ENCODE data around the gene ZSCAN30. TPM values are rescaled to one million over a fixed set of nuclear protein-coding genes. Genes with fewer than 3 reads are reported as not detected.

The ZSCAN30 gene
- total RNA-seq, 4 donors from 2014 or later: 12.1 to 27.2 (median 17.6) TPM

GRCh38 chr18:35276267-35276666 lies 13.8 kb downstream of the ZSCAN30 start:
- Histone ChIP-seq H3K9me3 (no peaks in the 10 kb centered on the region), H3K36me3 (no peaks in the 10 kb centered on the region), H3K27ac (no peak overlapping the region), H3K27me3 (no peaks in the 10 kb centered on the region), H3K4me3 (no peak overlapping the region), H3K4me1 (no peaks in the 10 kb centered on the region)
- TF ChIP-seq CTCF (IDR thresholded peaks at IDR 0.05) (no peak), EP300 (IDR thresholded peaks at IDR 0.05) (no peak), POLR2AphosphoS5 (IDR thresholded peaks at IDR 0.05) (no peak), POLR2A (IDR thresholded peaks at IDR 0.05) (no peak)
- no CpG with 5 or more reads among the region's 3 CpGs for WGBS, 2 donors (ENCODE audit: low coverage in 1 of 2)
- no peak for ATAC-seq

GRCh38 chr18:35271656-35272055 lies 18.4 kb downstream of the ZSCAN30 start:
- no peak overlapping the region for H3K4me3 ChIP-seq
- H3K4me1 ChIP-seq: peaks cover 0 to 9% (median 0%) of the 10 kb centered on the region in 3 donors
- WGBS, 2 donors (ENCODE audit: low coverage in 1 of 2): no CpG with 5 or more reads among the region's 35 CpGs
- no peaks in the 10 kb centered on the region for H3K36me3 ChIP-seq
- TF ChIP-seq EP300 (IDR thresholded peaks at IDR 0.05): no peak
- TF ChIP-seq POLR2A (IDR thresholded peaks at IDR 0.05): no peak
- TF ChIP-seq POLR2AphosphoS5 (IDR thresholded peaks at IDR 0.05): no peak
- TF ChIP-seq CTCF (IDR thresholded peaks at IDR 0.05): no peak
- no peak overlapping the region for H3K27ac ChIP-seq
- H3K9me3 ChIP-seq: no peaks in the 10 kb centered on the region
- H3K27me3 ChIP-seq: no peaks in the 10 kb centered on the region
- ATAC-seq: no peak

- WGBS, 2 donors (ENCODE audit: low coverage in 1 of 2): 85 to 95% methylated on average over 2 of the region's 2 CpGs
- Histone ChIP-seq H3K36me3 (peaks cover 0 to 4% of the 10 kb centered on the region in 2 donors), H3K4me1 (peaks cover 0 to 9% (median 0%) of the 10 kb centered on the region in 3 donors), H3K4me3 (no peak overlapping the region), H3K27ac (no peak overlapping the region), H3K27me3 (no peaks in the 10 kb centered on the region), H3K9me3 (no peaks in the 10 kb centered on the region)
- no peak for ATAC-seq
- TF ChIP-seq EP300 (IDR thresholded peaks at IDR 0.05): no peak
- no peak for TF ChIP-seq POLR2AphosphoS5 (IDR thresholded peaks at IDR 0.05)
- no peak for TF ChIP-seq POLR2A (IDR thresholded peaks at IDR 0.05)
- no peak for TF ChIP-seq CTCF (IDR thresholded peaks at IDR 0.05)
These were observed 21.2 kb downstream of the ZSCAN30 start for GRCh38 chr18:35268821-35269220.

- no peaks in the 10 kb centered on the region for H3K9me3 ChIP-seq
- H3K27ac ChIP-seq: peak overlapping the region; percentile 44 to 92 (median 74)
- H3K27me3 ChIP-seq: no peaks in the 10 kb centered on the region
- TF ChIP-seq CTCF (IDR thresholded peaks at IDR 0.05): no peak
- no peak for TF ChIP-seq POLR2A (IDR thresholded peaks at IDR 0.05)
- TF ChIP-seq EP300 (IDR thresholded peaks at IDR 0.05): no peak
- no peak for TF ChIP-seq POLR2AphosphoS5 (IDR thresholded peaks at IDR 0.05)
- peaks cover 0 to 13% of the 10 kb centered on the region in 2 donors for H3K36me3 ChIP-seq
- H3K4me3 ChIP-seq: peak overlapping the region; percentile 58 to 66
- ATAC-seq: no peak
- WGBS, 2 donors (ENCODE audit: low coverage in 1 of 2): 0 to 34% methylated on average over 2 to 14 of the region's 30 CpGs
- peaks cover 0 to 9% (median 0%) of the 10 kb centered on the region in 3 donors for H3K4me1 ChIP-seq
These were observed 22.2 kb downstream of the ZSCAN30 start for GRCh38 chr18:35267809-35268208.

- peaks cover 0 to 9% (median 0%) of the 10 kb centered on the region in 3 donors for H3K4me1 ChIP-seq
- 0% methylated on average over 22 of the region's 48 CpGs; no CpG with 5 or more reads in 1 of the 2 donors for WGBS, 2 donors (ENCODE audit: low coverage in 1 of 2)
- no peaks in the 10 kb centered on the region for H3K27me3 ChIP-seq
- peak; percentile 96 for ATAC-seq
- peak overlapping the region; percentile 44 to 92 (median 88) for H3K27ac ChIP-seq
- H3K9me3 ChIP-seq: no peaks in the 10 kb centered on the region
- H3K36me3 ChIP-seq: peaks cover 0 to 19% of the 10 kb centered on the region in 2 donors
- TF ChIP-seq POLR2AphosphoS5 (IDR thresholded peaks at IDR 0.05) (peak; percentile 66), CTCF (IDR thresholded peaks at IDR 0.05) (peak in 1 of 4 experiments; percentile 23), EP300 (IDR thresholded peaks at IDR 0.05) (no peak), POLR2A (IDR thresholded peaks at IDR 0.05) (peak; percentile 46 to 53)
- H3K4me3 ChIP-seq: peak overlapping the region; percentile 58 to 66
These were observed 22.8 kb downstream of the ZSCAN30 start for GRCh38 chr18:35267161-35267651.

Measured in gastroesophageal sphincter (tissue), 4 donors.